K562 (cell line): ENCODE measurements around the gene ERP27. TPM values are rescaled to one million over a fixed set of nuclear protein-coding genes. Genes with fewer than 3 reads are reported as not detected.

Source experiments
- ATAC-seq: fragments of 200-7000 bp; cut with Tn5 transposase; 3 replicates; pipeline ENCODE4 v1.9.1; 2020; ENCODE audit warnings: moderate library complexity
- BruUV-seq: library from RNA; stranded (reverse); fragments of 400-500 nt; replicated peaks from 2 replicates; lab custom pipeline; 2021; lab: Mats Ljungman, UMichigan
- CTCF ChIA-PET: fragments of 300-600 bp; formaldehyde crosslinking; extraction: SDS; loops from one replicate; lab custom pipeline; 2021; ENCODE audit warnings: low intra/inter-chr PET ratio; lab: Yijun Ruan, JAX
- POLR2A ChIA-PET: fragments of 300-600, 350-650 bp; sonication (Branson Sonifier 250); formaldehyde crosslinking; extraction: SDS; loops from one replicate; lab custom pipeline; 2021; ENCODE audit warnings: antibody characterized with exemption, inconsistent platforms; lab: Yijun Ruan, JAX
- DNase-seq, 4 experiments: peaks; one replicate each; pipeline versions ENCODE4 v3.0.0 to v3.0.0-alpha.2; 2011 to 2018; ENCODE audit warnings: low spot score in 3 of 4, mixed read lengths in 3 of 4; ENCODE audit errors: extremely low read depth in 1 of 4
- FAIRE-seq: peaks from 2 replicates; lab custom pipeline; 2011; peaks lifted over from hg19 to GRCh38; lab: Jason Lieb, UNC
- H2AFZ ChIP-seq: 2 replicates; pipeline ENCODE4 v1.6.0; 2011; ENCODE audit warnings: low read depth, low read length, control low read depth, inconsistent platforms
- H3K27ac ChIP-seq: fragments of 200-600 bp; 3 replicates; pipeline ENCODE4 v1.8.0; 2011; ENCODE audit warnings: low read depth, mild to moderate bottlenecking, control low read depth, inconsistent platforms, low read length, moderate library complexity, mixed read lengths; ENCODE audit errors: extremely low read depth
- H3K27me3 ChIP-seq, 2 experiments: fragments of 300-600 bp in 1 of 2; 2 replicates in 1 of 2; 3 replicates in 1 of 2; pipeline versions ENCODE4 v1.6.0 to v1.8.0; 2011; ENCODE audit warnings: inconsistent platforms in 2 of 2, low read length in 2 of 2, mild to moderate bottlenecking in 1 of 2, mixed read lengths in 1 of 2, moderate library complexity in 1 of 2; ENCODE audit not compliant: control insufficient read depth in 2 of 2, insufficient read depth in 2 of 2
- H3K36me3 ChIP-seq: fragments of 300-600 bp; 3 replicates; pipeline ENCODE4 v1.8.0; 2011; ENCODE audit warnings: mild to moderate bottlenecking, low read length, inconsistent platforms; ENCODE audit not compliant: control insufficient read depth, insufficient read depth
- H3K4me1 ChIP-seq, 2 experiments: fragments of 200-600 bp in 1 of 2; replicated peaks in 1 of 2; 2 replicates in 1 of 2; 3 replicates in 1 of 2; pipeline versions ENCODE4 v1.5.1 to v1.8.0; 2011; ENCODE audit warnings: inconsistent platforms in 2 of 2, low read length in 2 of 2, mild to moderate bottlenecking in 1 of 2, mixed read lengths in 1 of 2, moderate library complexity in 1 of 2; ENCODE audit not compliant: control insufficient read depth in 2 of 2, insufficient read depth in 2 of 2
- H3K4me2 ChIP-seq: 2 replicates; pipeline ENCODE4 v1.6.1; 2011; ENCODE audit warnings: low read length, control low read depth, inconsistent platforms, mixed read lengths; ENCODE audit not compliant: insufficient read depth
- H3K4me3 ChIP-seq: fragments of 200-600 bp; sonication (generic), shearing (Covaris generic); 2 replicates; pipeline ENCODE4 v1.5.1; 2016; ENCODE audit warnings: control low read depth, inconsistent platforms
- H3K79me2 ChIP-seq: fragments of 200-600 bp; 3 replicates; pipeline ENCODE4 v1.8.0; 2011; ENCODE audit warnings: low read length, inconsistent platforms; ENCODE audit not compliant: control insufficient read depth, insufficient read depth
- H3K9ac ChIP-seq, 2 experiments: 2 replicates each; pipeline versions ENCODE4 v1.6.0 to v1.6.1; 2011; ENCODE audit warnings: low read depth in 2 of 2, low read length in 2 of 2, control low read depth in 1 of 2, inconsistent platforms in 1 of 2, mild to moderate bottlenecking in 1 of 2, mixed read lengths in 1 of 2; ENCODE audit not compliant: insufficient read depth in 1 of 2
- H3K9me1 ChIP-seq: one replicate; pipeline ENCODE4 v1.6.0; 2011; ENCODE audit warnings: inconsistent platforms, mild to moderate bottlenecking, low read length, moderate library complexity; ENCODE audit not compliant: control insufficient read depth, insufficient read depth
- H3K9me3 ChIP-seq: replicated peaks from 2 replicates; pipeline ENCODE4 v1.5.1; 2011; ENCODE audit warnings: low read depth, low read length, inconsistent platforms; ENCODE audit not compliant: control insufficient read depth, insufficient read depth
- H4K20me1 ChIP-seq: replicated peaks from 2 replicates; pipeline ENCODE4 v1.6.1; 2011; ENCODE audit warnings: low read length, inconsistent platforms, mixed read lengths; ENCODE audit not compliant: control insufficient read depth, insufficient read depth
- ATF3 ChIP-seq, 2 experiments: fragments of 450-650 bp in 1 of 2; sonication (generic) in 1 of 2; formaldehyde crosslinking in 1 of 2; IDR thresholded peaks in 1 of 2; conservative IDR thresholded peaks in 1 of 2; 2 replicates each; pipeline versions ENCODE4 v1.6.1 to v1.8.1; 2016 to 2023; ENCODE audit warnings: mild to moderate bottlenecking in 2 of 2, moderate library complexity in 2 of 2, inconsistent platforms in 1 of 2, missing genetic modification reagents in 1 of 2
- FIP1L1 ChIP-seq: fragments of 200-400 bp; formaldehyde crosslinking; IDR thresholded peaks from 2 replicates; pipeline ENCODE4 v1.6.1; 2018; ENCODE audit warnings: mild to moderate bottlenecking, low read depth, low read length; ENCODE audit not compliant: poor library complexity, severe bottlenecking
- ILK ChIP-seq: fragments of 450-650 bp; IDR thresholded peaks from 2 replicates; pipeline ENCODE4 v1.6.1; 2016; ENCODE audit warnings: missing genetic modification characterization, low read depth, mild to moderate bottlenecking, missing compliant biosample characterization, moderate library complexity, borderline replicate concordance
- JUND ChIP-seq, 2 experiments: IDR thresholded peaks; 2 replicates in 1 of 2; 3 replicates in 1 of 2; pipeline ENCODE4 v1.6.1; 2011; ENCODE audit warnings: borderline replicate concordance in 2 of 2, low read depth in 2 of 2, low read length in 2 of 2, improper control_type of control experiment in 1 of 2, missing biosample characterization in 1 of 2, missing genetic modification characterization in 1 of 2, missing genetic modification reagents in 1 of 2
- MEF2A ChIP-seq: IDR thresholded peaks from 2 replicates; pipeline ENCODE4 v1.6.1; 2011; ENCODE audit warnings: low read depth, mild to moderate bottlenecking, low read length, moderate library complexity; ENCODE audit not compliant: control insufficient read depth
- NONO ChIP-seq, 2 experiments: fragments of 200-400 bp in 1 of 2; fragments of 450-650 bp in 1 of 2; formaldehyde crosslinking in 1 of 2; IDR thresholded peaks; 2 replicates each; pipeline ENCODE4 v1.6.1; 2017; ENCODE audit warnings: low read depth in 2 of 2, mild to moderate bottlenecking in 2 of 2, moderate library complexity in 2 of 2, low read length in 1 of 2
- SAFB ChIP-seq: fragments of 200-400 bp; formaldehyde crosslinking; IDR thresholded peaks from 2 replicates; pipeline ENCODE4 v1.6.1; 2017; ENCODE audit warnings: low read depth, low read length, borderline replicate concordance
- SMARCB1 ChIP-seq: IDR thresholded peaks from 2 replicates; pipeline ENCODE4 v1.6.1; 2011; ENCODE audit warnings: improper control_type of control experiment, low read depth; ENCODE audit not compliant: insufficient read length
- SP2 ChIP-seq: IDR thresholded peaks from 2 replicates; pipeline ENCODE4 v1.6.1; 2011; ENCODE audit warnings: mild to moderate bottlenecking, low read depth, low read length, moderate library complexity; ENCODE audit not compliant: poor library complexity, severe bottlenecking; ENCODE audit errors: extremely low read depth
- SRF ChIP-seq, 2 experiments: fragments of 250-450, 450-650 bp in 1 of 2; sonication (Bioruptor Pico) in 1 of 2; sonication (generic) in 1 of 2; formaldehyde crosslinking; IDR thresholded peaks; 2 replicates each; pipeline versions ENCODE4 v1.5.0 to v1.5.1; 2020 to 2022; ENCODE audit warnings: mild to moderate bottlenecking in 1 of 2, missing genetic modification reagents in 1 of 2
- ZBTB11 ChIP-seq, 3 experiments: fragments of 200-800 bp in 1 of 3; fragments of 250-450 bp in 1 of 3; fragments of 450-650 bp in 1 of 3; sonication (Bioruptor Pico) in 1 of 3; sonication (Bioruptor generic) in 1 of 3; formaldehyde crosslinking in 1 of 3; IDR thresholded peaks; 2 replicates each; pipeline versions ENCODE4 v1.6.1 to v1.8.0; 2016 to 2022; ENCODE audit warnings: mild to moderate bottlenecking in 2 of 3, missing genetic modification characterization in 2 of 3, missing compliant biosample characterization in 1 of 3, moderate library complexity in 1 of 3
- ZNF354B ChIP-seq: fragments of 250-450 bp; sonication (Bioruptor Pico); IDR thresholded peaks from 2 replicates; pipeline ENCODE4 v1.4.0; 2020
- ZNF561 ChIP-seq: fragments of 450-650 bp; formaldehyde crosslinking; conservative IDR thresholded peaks from 2 replicates; pipeline ENCODE4 v1.4.0; 2020; ENCODE audit warnings: mild to moderate bottlenecking, moderate library complexity
- WGBS: fragments of 100-300 bp; shearing (Covaris generic); methylation state at CpG from one replicate; pipeline ENCODE4 v1.1.6; 2016; ENCODE audit warnings: low coverage, mixed read lengths; ENCODE audit not compliant: insufficient coverage; ENCODE audit errors: missing lambda C conversion rate; 5-methylcytosine and 5-hydroxymethylcytosine counted together
- in situ Hi-C: fragments of 300-500 bp; cut with MboI; formaldehyde crosslinking; loops from 4 replicates; pipeline ENCODE4 v1.15.0; 2018; ENCODE audit warnings: inconsistent platforms, mixed read lengths
- intact Hi-C: fragments of 100-400 bp; cut with micrococcal nuclease; formaldehyde crosslinking; loops from 2 replicates; pipeline ENCODE4 v1.14.2; 2022
- polyA plus RNA-seq, 8 experiments: library from polyadenylated mRNA; depleted of rRNA in 4 of 8; stranded (reverse) in 5 of 8; unstranded in 3 of 8; fragments of >200 nt; fragmentation: Nextera tagmentation in 2 of 8; fragmentation: Illumina TruSeq in 1 of 8; extraction: Ambion mirVana in 2 of 8; extraction: Trizol in 1 of 8; gene quantifications; 2 replicates each; pipeline versions ENCODE4 v1.2.1 to v1.2.3, GENCODE V29; 2011 to 2014; ENCODE audit warnings: inconsistent platforms in 1 of 8, missing spikeins in 1 of 8
- total RNA-seq, 7 experiments: library from RNA; depleted of rRNA in 6 of 7; stranded (reverse); fragments of >200 nt in 6 of 7; fragmentation: Illumina TruSeq in 2 of 7; extraction: Trizol in 2 of 7; gene quantifications; 2 replicates each; pipeline versions ENCODE4 v1.2.1 to v1.2.3, GENCODE V29; 2011 to 2021; ENCODE audit warnings: low replicate concordance in 1 of 7

The ERP27 gene
- total and polyA plus RNA-seq, 9 of the 15 experiments (the other 6 are each of a cell fraction or from before 2014, with no cell fraction given) = 0.07 to 0.27 (median 0.11) TPM; not detected in 6

- CTCF ChIA-PET = no interaction called here
- POLR2A ChIA-PET = interaction anchor here (0.6 kb wide), 1 partner anchor 10 kb away, joined by 4 read pairs; no protein-coding TSS in a partner anchor
- WGBS = 7% methylated on average over 9 of the region's 13 CpGs
- TF ChIP-seq ZNF561 (CRISPR knock-in tag) = no peak
- no peak for TF ChIP-seq NONO (IDR thresholded peaks at IDR 0.05; ENCODE audit: low read depth in 2 of 2, low read length in 1 of 2)
- no peak for TF ChIP-seq SAFB
- TF ChIP-seq SMARCB1 = no peak
- TF ChIP-seq ATF3 (IDR thresholded peaks at IDR 0.05) = peak; percentile 46; the same call in 1 of the 2 replicates
- TF ChIP-seq ATF3 (CRISPR knock-in tag; conservative IDR thresholded peaks at IDR 0.05) = no peak
- no peak for TF ChIP-seq ZNF354B
- no peak for TF ChIP-seq ILK (tag)
- no peak for TF ChIP-seq SP2
- TF ChIP-seq FIP1L1 = no peak
- peak in 1 of 3 experiments; percentile 63; a peak in 1 of 6 replicates for TF ChIP-seq ZBTB11 (CRISPR knock-in tag; IDR thresholded peaks at IDR 0.05)
- TF ChIP-seq MEF2A = no peak
- TF ChIP-seq SRF (CRISPR knock-in tag; IDR thresholded peaks at IDR 0.05) = no peak
- TF ChIP-seq JUND (IDR thresholded peaks at IDR 0.05; ENCODE audit: borderline replicate concordance, low read depth, low read length) = peak; percentile 40; the same call in 1 of the 2 replicates
- TF ChIP-seq JUND (tag; IDR thresholded peaks at IDR 0.05; ENCODE audit: borderline replicate concordance, low read depth, low read length) = no peak
Measured at GRCh38 chr12:14960548-14961465, 22.5 kb upstream of the ERP27 start.

More at GRCh38 chr12:14960548-14961465, 22.5 kb upstream of the ERP27 start:
- BruUV-seq = TSS peak; percentile 51
- H3K9me1 ChIP-seq = no peaks in the 10 kb centered on the region
- ATAC-seq = peak; percentile 79
- peak overlapping the region; percentile 86 for H3K27ac ChIP-seq
- H3K27me3 ChIP-seq = no peaks in the 10 kb centered on the region
- intact Hi-C loops (no loop called here), in situ Hi-C loops (loop anchor here (25.0 kb wide), 1 partner anchor 749 kb away; no protein-coding TSS in a partner anchor)
- peak overlapping the region; percentile 65 to 77; a peak in 3 of 4 replicates for H3K9ac ChIP-seq
- no peaks in the 10 kb centered on the region for H3K9me3 ChIP-seq
- H3K79me2 ChIP-seq = no peaks in the 10 kb centered on the region
- H2AFZ ChIP-seq = peak overlapping the region; percentile 88
- no peaks in the 10 kb centered on the region for H3K36me3 ChIP-seq
- H3K4me2 ChIP-seq = peak overlapping the region; percentile 86
- H3K4me1 ChIP-seq = no peaks in the 10 kb centered on the region; a peak in 2 of 5 replicates
- DNase-seq = peak in 2 of 4 experiments; percentile 16 to 37
- peak overlapping the region; percentile 40 for H3K4me3 ChIP-seq
- no peaks in the 10 kb centered on the region for H4K20me1 ChIP-seq
- FAIRE-seq = no peak
